HG03280 (cell line): ENCODE results near the gene RHOBTB1.

Source experiments
- ATAC-seq: cut with Tn5 transposase; IDR thresholded peaks from one replicate; pipeline ENCODE4 v1.9.1; 2021; ENCODE audit warnings: mild to moderate bottlenecking, moderate library complexity; ENCODE audit not compliant: unreplicated experiment

Gene RHOBTB1

GRCh38 chr10:60827791-60828488, 116.0 kb downstream of the RHOBTB1 start:
- ATAC-seq = no peak

GRCh38 chr10:60825520-60825919, 118.5 kb downstream of the RHOBTB1 start:
- ATAC-seq = no peak

- ATAC-seq = no peak
Measured at GRCh38 chr10:60823324-60823723, 120.7 kb downstream of the RHOBTB1 start.

GRCh38 chr10:60822809-60823208, 121.2 kb downstream of the RHOBTB1 start:
- no peak for ATAC-seq

GRCh38 chr10:60821656-60822055, 122.3 kb downstream of the RHOBTB1 start:
- ATAC-seq = no peak

- ATAC-seq = no peak
Measured at GRCh38 chr10:60820093-60820754, 123.8 kb downstream of the RHOBTB1 start.
